ENCODE measurements around the gene GPR83.

GPR83 gene

DNA sequence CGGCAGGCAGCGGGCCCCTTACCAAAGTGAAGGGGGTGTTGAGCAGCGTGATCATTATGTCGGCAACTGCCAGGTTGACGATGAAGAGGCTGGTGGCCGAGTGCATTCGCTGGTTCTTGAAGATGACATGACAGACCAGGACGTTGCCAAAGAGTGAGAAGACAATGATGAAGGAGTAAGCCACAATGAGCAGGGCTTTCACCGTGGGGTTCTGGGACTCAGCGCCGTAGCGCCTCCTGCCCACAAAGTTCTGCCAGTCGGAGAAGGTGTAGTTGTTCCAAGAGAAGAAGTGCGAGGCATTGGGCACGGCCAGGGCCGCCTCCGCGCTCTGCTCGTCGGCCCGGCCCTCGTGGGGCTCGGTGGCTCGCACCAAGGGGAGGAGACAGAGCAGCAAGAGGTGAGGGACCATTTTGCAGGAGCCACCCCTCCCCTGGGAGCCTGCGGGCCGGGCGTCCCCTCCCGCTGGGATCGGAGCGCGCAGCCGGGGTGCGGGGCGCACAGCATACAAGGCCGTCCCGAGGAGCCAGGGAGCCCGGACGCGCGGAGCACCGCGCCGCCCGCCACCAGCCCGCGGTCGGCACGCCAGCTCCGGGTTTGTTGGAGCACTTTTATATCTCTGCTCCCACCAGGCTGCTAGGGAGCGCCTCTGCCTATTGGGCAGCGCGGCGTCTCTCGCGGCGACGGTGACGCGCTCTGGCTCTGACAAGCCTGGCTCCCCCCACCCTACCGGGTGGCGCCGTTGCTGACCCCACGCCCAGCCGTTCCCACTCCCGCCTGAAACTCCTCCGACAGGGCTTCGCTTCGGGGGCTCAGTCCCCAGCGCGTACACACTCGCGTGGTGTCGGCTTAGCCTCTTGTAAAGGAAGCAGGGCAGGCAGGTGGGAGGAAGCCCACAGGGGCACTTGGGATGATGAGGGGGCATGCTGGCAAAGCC, at the start of gene GPR83:
TSS of gene GPR83 (minus strand) at position 581 of the 934 bp plus-strand sequence. CDS start at position 409, 172 bp downstream.
- Histone ChIP-seq H3K27ac (ENCODE audit: poor library complexity, severe bottlenecking) (no peak within 1 kb of the TSS), H3K36me3 (ENCODE audit: low read depth) (no peaks in the 10 kb centered on the region), H3K27me3 (ENCODE audit: insufficient read depth, poor library complexity, severe bottlenecking) (peaks cover 29% of the 10 kb centered on the region), H3K4me1 (ENCODE audit: insufficient read depth, poor library complexity, severe bottlenecking) (peaks cover 3% of the 10 kb centered on the region), H3K4me3 (ENCODE audit: severe bottlenecking) (peak within 1 kb of the TSS; percentile 17), H3K9me3 (ENCODE audit: severe bottlenecking) (no peaks in the 10 kb centered on the region)
- ATAC-seq (ENCODE audit: low read depth) (peak; percentile 63), DNase-seq (ENCODE audit: low spot score) (no peak)
- TF ChIP-seq, protein P1, sequence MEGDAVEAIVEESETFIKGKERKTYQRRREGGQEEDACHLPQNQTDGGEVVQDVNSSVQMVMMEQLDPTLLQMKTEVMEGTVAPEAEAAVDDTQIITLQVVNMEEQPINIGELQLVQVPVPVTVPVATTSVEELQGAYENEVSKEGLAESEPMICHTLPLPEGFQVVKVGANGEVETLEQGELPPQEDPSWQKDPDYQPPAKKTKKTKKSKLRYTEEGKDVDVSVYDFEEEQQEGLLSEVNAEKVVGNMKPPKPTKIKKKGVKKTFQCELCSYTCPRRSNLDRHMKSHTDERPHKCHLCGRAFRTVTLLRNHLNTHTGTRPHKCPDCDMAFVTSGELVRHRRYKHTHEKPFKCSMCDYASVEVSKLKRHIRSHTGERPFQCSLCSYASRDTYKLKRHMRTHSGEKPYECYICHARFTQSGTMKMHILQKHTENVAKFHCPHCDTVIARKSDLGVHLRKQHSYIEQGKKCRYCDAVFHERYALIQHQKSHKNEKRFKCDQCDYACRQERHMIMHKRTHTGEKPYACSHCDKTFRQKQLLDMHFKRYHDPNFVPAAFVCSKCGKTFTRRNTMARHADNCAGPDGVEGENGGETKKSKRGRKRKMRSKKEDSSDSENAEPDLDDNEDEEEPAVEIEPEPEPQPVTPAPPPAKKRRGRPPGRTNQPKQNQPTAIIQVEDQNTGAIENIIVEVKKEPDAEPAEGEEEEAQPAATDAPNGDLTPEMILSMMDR (IDR thresholded peaks at IDR 0.05; ENCODE audit: poor library complexity, severe bottlenecking) = no peak

- peaks cover 33% of the 10 kb centered on the region for H3K36me3 ChIP-seq (ENCODE audit: low read depth)
- H3K4me3 ChIP-seq (ENCODE audit: severe bottlenecking) = no peak overlapping the region
- peaks cover 18% of the 10 kb centered on the region for H3K4me1 ChIP-seq (ENCODE audit: insufficient read depth, poor library complexity, severe bottlenecking)
- TF ChIP-seq, protein P1 (IDR thresholded peaks at IDR 0.05; ENCODE audit: poor library complexity, severe bottlenecking) = no peak
- no peak for ATAC-seq (ENCODE audit: low read depth)
- no peaks in the 10 kb centered on the region for H3K9me3 ChIP-seq (ENCODE audit: severe bottlenecking)
- H3K27ac ChIP-seq (ENCODE audit: poor library complexity, severe bottlenecking) = peak overlapping the region; percentile 10
- no peaks in the 10 kb centered on the region for H3K27me3 ChIP-seq (ENCODE audit: insufficient read depth, poor library complexity, severe bottlenecking)
- DNase-seq (ENCODE audit: low spot score) = no peak
Observed at GRCh38 chr11:94450048-94450447, 48.8 kb upstream of the GPR83 start.

DNA sequence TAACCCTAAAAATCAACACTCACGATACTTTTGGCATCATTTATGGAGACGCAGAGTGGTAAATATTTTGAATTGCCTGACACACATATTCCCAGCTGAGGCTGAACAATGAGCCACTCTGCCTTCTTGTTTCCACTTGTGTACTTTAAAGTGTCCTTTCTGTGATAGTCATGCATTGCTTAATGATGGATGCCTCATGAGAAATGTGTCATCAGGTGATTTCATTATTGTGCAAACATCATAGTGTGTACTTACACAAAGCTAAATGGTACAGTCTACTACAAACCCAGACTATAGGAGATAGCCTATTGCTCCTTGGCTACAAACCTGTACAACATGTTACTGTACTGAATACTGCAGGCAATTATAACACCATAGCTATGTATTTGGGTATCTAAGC, 48.2 kb upstream of the GPR83 start:
- ATAC-seq (ENCODE audit: low read depth) = peak; percentile 95
- peak overlapping the region; percentile 10 for H3K27ac ChIP-seq (ENCODE audit: poor library complexity, severe bottlenecking)
- H3K9me3 ChIP-seq (ENCODE audit: severe bottlenecking) = no peaks in the 10 kb centered on the region
- no peak overlapping the region for H3K4me3 ChIP-seq (ENCODE audit: severe bottlenecking)
- peaks cover 31% of the 10 kb centered on the region for H3K36me3 ChIP-seq (ENCODE audit: low read depth)
- no peak for DNase-seq (ENCODE audit: low spot score)
- peaks cover 18% of the 10 kb centered on the region for H3K4me1 ChIP-seq (ENCODE audit: insufficient read depth, poor library complexity, severe bottlenecking)
- H3K27me3 ChIP-seq (ENCODE audit: insufficient read depth, poor library complexity, severe bottlenecking) = no peaks in the 10 kb centered on the region
- TF ChIP-seq, protein P1 (IDR thresholded peaks at IDR 0.05; ENCODE audit: poor library complexity, severe bottlenecking) = no peak

- TF ChIP-seq, protein P1 (IDR thresholded peaks at IDR 0.05; ENCODE audit: poor library complexity, severe bottlenecking) = no peak
- no peaks in the 10 kb centered on the region for H3K9me3 ChIP-seq (ENCODE audit: severe bottlenecking)
- no peak overlapping the region for H3K4me3 ChIP-seq (ENCODE audit: severe bottlenecking)
- ATAC-seq (ENCODE audit: low read depth) (no peak), DNase-seq (ENCODE audit: low spot score) (no peak)
- H3K27me3 ChIP-seq (ENCODE audit: insufficient read depth, poor library complexity, severe bottlenecking) = no peaks in the 10 kb centered on the region
- H3K27ac ChIP-seq (ENCODE audit: poor library complexity, severe bottlenecking) = peak overlapping the region; percentile 10
- peaks cover 18% of the 10 kb centered on the region for H3K4me1 ChIP-seq (ENCODE audit: insufficient read depth, poor library complexity, severe bottlenecking)
- peaks cover 31% of the 10 kb centered on the region for H3K36me3 ChIP-seq (ENCODE audit: low read depth)
Observed at GRCh38 chr11:94449029-94449428, 47.8 kb upstream of the GPR83 start.

- Histone ChIP-seq H3K4me1 (ENCODE audit: insufficient read depth, poor library complexity, severe bottlenecking) (peaks cover 18% of the 10 kb centered on the region), H3K27me3 (ENCODE audit: insufficient read depth, poor library complexity, severe bottlenecking) (no peaks in the 10 kb centered on the region), H3K9me3 (ENCODE audit: severe bottlenecking) (no peaks in the 10 kb centered on the region), H3K27ac (ENCODE audit: poor library complexity, severe bottlenecking) (no peak overlapping the region), H3K36me3 (ENCODE audit: low read depth) (peaks cover 42% of the 10 kb centered on the region), H3K4me3 (ENCODE audit: severe bottlenecking) (no peak overlapping the region)
- TF ChIP-seq, protein P1 (IDR thresholded peaks at IDR 0.05; ENCODE audit: poor library complexity, severe bottlenecking) = no peak
- ATAC-seq (ENCODE audit: low read depth) (no peak), DNase-seq (ENCODE audit: low spot score) (no peak)
Observed at GRCh38 chr11:94447149-94447548, 45.9 kb upstream of the GPR83 start.

All from RWPE2 (cell line).